Heart left ventricle (tissue), 13 donors: ENCODE results near the gene DGUOK.

Experiments used
- POLR2A ChIP-seq, 2 donors: fragments of 450-650 bp; IDR thresholded peaks; one replicate each; pipeline ENCODE4 v1.6.1; 2017; ENCODE audit warnings: antibody characterized with exemption in 2 of 2, mild to moderate bottlenecking in 2 of 2, moderate library complexity in 2 of 2
- TF ChIP-seq, protein P1 (sequence below), 12 donors: fragments of 200-600 bp; sonication (generic) in 4 of 12; IDR thresholded peaks; one replicate each; pipeline versions ENCODE4 v1.5.0 to v1.8.0; 2018 to 2022; ENCODE audit warnings: antibody characterized with exemption in 12 of 12, mild to moderate bottlenecking in 5 of 12
- donor health status: ischemic (EF 13 %, LVEDD 7.1; RV severe dilation, severe dysfunction).
- donor health status: DM: no; HTN: yes; CAD: no.
- donor health status: DM: no; HTN: no; CAD: no.
- donor health status: ischemic (EF 25% LVEDD 6.9; RV normal size, moderate dysfunction).
- donor health status: ischemic (EF 25% LVEDD 5.7; RV mildly dilated, moderate dysfunction).
- donor health status: ischemic (EF 35%, LVEDD 5.7; RV mildly dilated, moderate dysfunction).
- donor health status: nonischemic (EF 11% LVEDD 7.7; RV severe dilation, severe dysfunction).
- donor health status: DM: yes; HTN: yes; CAD: no.
- donor health status: PGD.
- donor health status: ischemic (EF 29% LVEDD 5.4; RV normal size, mild dysfunction).
- donor health status: nonischemic (EF 23%, LVEDD 6.1; RV moderate dilation, normal function).

DNA sequence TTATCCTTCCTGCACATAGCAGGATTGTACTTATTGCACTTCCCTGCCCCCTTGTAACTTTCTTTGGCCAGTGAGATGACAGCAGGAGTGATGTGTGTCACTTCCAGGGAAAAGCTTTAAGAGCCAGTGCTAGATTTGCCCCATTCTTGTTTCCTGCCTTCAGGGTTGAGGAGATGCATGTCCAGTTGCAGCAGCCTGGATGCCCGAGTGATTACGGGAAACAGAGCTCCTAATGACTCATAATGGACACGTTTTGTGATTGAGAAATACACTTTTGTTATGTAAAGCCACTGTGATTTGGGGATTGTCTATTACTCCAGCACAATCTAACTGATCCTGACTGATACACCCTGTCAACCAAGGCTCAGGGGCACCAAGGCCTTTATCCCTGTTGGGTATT lies 53.0 kb downstream of the DGUOK start:
- TF ChIP-seq, protein P1, sequence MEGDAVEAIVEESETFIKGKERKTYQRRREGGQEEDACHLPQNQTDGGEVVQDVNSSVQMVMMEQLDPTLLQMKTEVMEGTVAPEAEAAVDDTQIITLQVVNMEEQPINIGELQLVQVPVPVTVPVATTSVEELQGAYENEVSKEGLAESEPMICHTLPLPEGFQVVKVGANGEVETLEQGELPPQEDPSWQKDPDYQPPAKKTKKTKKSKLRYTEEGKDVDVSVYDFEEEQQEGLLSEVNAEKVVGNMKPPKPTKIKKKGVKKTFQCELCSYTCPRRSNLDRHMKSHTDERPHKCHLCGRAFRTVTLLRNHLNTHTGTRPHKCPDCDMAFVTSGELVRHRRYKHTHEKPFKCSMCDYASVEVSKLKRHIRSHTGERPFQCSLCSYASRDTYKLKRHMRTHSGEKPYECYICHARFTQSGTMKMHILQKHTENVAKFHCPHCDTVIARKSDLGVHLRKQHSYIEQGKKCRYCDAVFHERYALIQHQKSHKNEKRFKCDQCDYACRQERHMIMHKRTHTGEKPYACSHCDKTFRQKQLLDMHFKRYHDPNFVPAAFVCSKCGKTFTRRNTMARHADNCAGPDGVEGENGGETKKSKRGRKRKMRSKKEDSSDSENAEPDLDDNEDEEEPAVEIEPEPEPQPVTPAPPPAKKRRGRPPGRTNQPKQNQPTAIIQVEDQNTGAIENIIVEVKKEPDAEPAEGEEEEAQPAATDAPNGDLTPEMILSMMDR (IDR thresholded peaks at IDR 0.05): no peak
- no peak for TF ChIP-seq POLR2A (IDR thresholded peaks at IDR 0.05)
